NCI-H524 (cell line): ENCODE measurements around the gene SLC41A2.
"Not testable (repeated sequence)": the region's sequence is repeated elsewhere in the genome, so short reads cannot be mapped to it uniquely, and the experiment has no call there.

ENCODE experiments used
- DNase-seq, 2 experiments: peaks; one replicate each; lab custom pipeline; 2025; lab: John Stamatoyannopoulos, UW

SLC41A2 gene

GRCh38 chr12:104964167-104964855 lies 6.2 kb upstream of the SLC41A2 start:
- no peak for DNase-seq

- DNase-seq = peak in 1 of 2 experiments; percentile 33
Measured at GRCh38 chr12:104963757-104964156, 5.7 kb upstream of the SLC41A2 start.

GRCh38 chr12:104960464-104960863 lies 2.4 kb upstream of the SLC41A2 start:
- DNase-seq = no peak

- DNase-seq = no peak
Measured at GRCh38 chr12:104959335-104959841, 1.3 kb upstream of the SLC41A2 start.

GRCh38 chr12:104958805-104959334 lies 780 bp upstream of the SLC41A2 start:
- DNase-seq = no peak

- peak in 1 of 2 experiments; percentile 53 for DNase-seq
Measured at GRCh38 chr12:104957719-104958000, 430 bp downstream of the SLC41A2 start.

- no peak for DNase-seq
Measured at GRCh38 chr12:104956870-104957718, 996 bp downstream of the SLC41A2 start.

- no peak for DNase-seq
Measured at GRCh38 chr12:104955703-104956102, 2.4 kb downstream of the SLC41A2 start.

GRCh38 chr12:104953323-104953722 lies 4.8 kb downstream of the SLC41A2 start:
- no peak for DNase-seq

GRCh38 chr12:104952816-104953215 lies 5.3 kb downstream of the SLC41A2 start:
- DNase-seq = no peak

GRCh38 chr12:104951759-104952509 lies 6.2 kb downstream of the SLC41A2 start:
- no peak for DNase-seq

GRCh38 chr12:104948716-104949115 lies 9.4 kb downstream of the SLC41A2 start:
- not testable (repeated sequence) for DNase-seq

GRCh38 chr12:104944252-104944651 lies 13.8 kb downstream of the SLC41A2 start:
- DNase-seq = no peak

GRCh38 chr12:104943401-104943800 lies 14.7 kb downstream of the SLC41A2 start:
- DNase-seq = not testable (repeated sequence)

- no peak for DNase-seq
Measured at GRCh38 chr12:104942075-104942474, 16.0 kb downstream of the SLC41A2 start.

- DNase-seq = no peak
Measured at GRCh38 chr12:104941454-104941853, 16.6 kb downstream of the SLC41A2 start.

- DNase-seq = no peak
Measured at GRCh38 chr12:104939089-104939488, 19.0 kb downstream of the SLC41A2 start.

- no peak for DNase-seq
Measured at GRCh38 chr12:104938371-104938770, 19.7 kb downstream of the SLC41A2 start.

- DNase-seq = no peak
Measured at GRCh38 chr12:104935886-104936285, 22.2 kb downstream of the SLC41A2 start.

GRCh38 chr12:104933778-104934177 lies 24.3 kb downstream of the SLC41A2 start:
- no peak for DNase-seq

GRCh38 chr12:104933128-104933527 lies 25.0 kb downstream of the SLC41A2 start:
- DNase-seq = no peak
